Small intestine (tissue), 7 donors: ENCODE data around the gene GREB1L. TPM values are rescaled to one million over a fixed set of nuclear protein-coding genes. Genes with fewer than 3 reads are reported as not detected.

Experiments used
- DNase-seq, 2 donors: peaks; one replicate each; pipeline versions ENCODE4 v3.0.0 to v3.0.0-alpha.2; 2013
- FAIRE-seq: peaks from 2 replicates; lab custom pipeline; 2012; peaks lifted over from hg19 to GRCh38; lab: Jason Lieb, UNC
- H3K27ac ChIP-seq, 3 donors: one replicate each; pipeline ENCODE4 v1.5.1; 2013; ENCODE audit warnings: low read length in 2 of 3, mild to moderate bottlenecking in 2 of 3, control low read depth in 1 of 3, inconsistent platforms in 1 of 3, low read depth in 1 of 3, moderate library complexity in 1 of 3
- H3K27me3 ChIP-seq, 3 donors: one replicate each; pipeline ENCODE4 v1.6.1; 2013; ENCODE audit warnings: low read length in 3 of 3, inconsistent platforms in 1 of 3; ENCODE audit not compliant: control insufficient read depth in 3 of 3, insufficient read depth in 3 of 3
- H3K36me3 ChIP-seq, 3 donors: one replicate each; pipeline ENCODE4 v1.6.1; 2013; ENCODE audit warnings: low read length in 3 of 3, inconsistent platforms in 1 of 3, low read depth in 1 of 3, mild to moderate bottlenecking in 1 of 3, moderate library complexity in 1 of 3; ENCODE audit not compliant: control insufficient read depth in 3 of 3, insufficient read depth in 2 of 3
- H3K4me1 ChIP-seq, 3 donors: one replicate each; pipeline ENCODE4 v1.6.1; 2013; ENCODE audit warnings: low read length in 2 of 3, inconsistent platforms in 1 of 3, low read depth in 1 of 3, mild to moderate bottlenecking in 1 of 3, moderate library complexity in 1 of 3; ENCODE audit not compliant: control insufficient read depth in 3 of 3, insufficient read depth in 2 of 3
- H3K4me3 ChIP-seq, 3 donors: one replicate each; pipeline ENCODE4 v1.5.1; 2013; ENCODE audit warnings: low read length in 3 of 3, control low read depth in 1 of 3, inconsistent platforms in 1 of 3, low read depth in 1 of 3, mild to moderate bottlenecking in 1 of 3, moderate library complexity in 1 of 3
- H3K9me3 ChIP-seq, 2 donors: one replicate each; pipeline ENCODE4 v1.6.1; 2013; ENCODE audit warnings: low read depth in 1 of 2, low read length in 1 of 2; ENCODE audit not compliant: control insufficient read depth in 2 of 2, insufficient read depth in 1 of 2
- WGBS, 3 donors: extraction: QIAGEN DNeasy Blood & Tissue Kit; methylation state at CpG; one replicate each; pipeline ENCODE4 v1.1.7; 2013; 5-methylcytosine and 5-hydroxymethylcytosine counted together
- polyA plus RNA-seq, 4 donors: library from polyadenylated mRNA; stranded (reverse) in 3 of 4; unstranded in 1 of 4; fragments of 200-250 nt in 3 of 4; fragments of 120-200 nt in 1 of 4; gene quantifications; one replicate each; pipeline versions ENCODE4 v1.2.1 to v1.2.3, GENCODE V29; 2013
- donor health status: healthy with polysubstance abuse.
- donor health status: control.
- donor health status: control.
- donor health status: Bipolar disorder and iron deficiency.
- donor health status: healthy.

Gene GREB1L
- polyA plus RNA-seq, 4 donors: under 0.01 to 2.4 (median 0.52) TPM; not detected in 1

- DNase-seq (no peak), FAIRE-seq (no peak)
- WGBS, 3 donors: 62 to 75% (median 70%) methylated on average over 7 of the region's 7 CpGs
- Histone ChIP-seq H3K9me3 (no peaks in the 10 kb centered on the region), H3K4me1 (no peaks in the 10 kb centered on the region), H3K27me3 (no peaks in the 10 kb centered on the region), H3K4me3 (no peak overlapping the region), H3K36me3 (peaks cover 0 to 3% (median 0%) of the 10 kb centered on the region in 3 donors), H3K27ac (no peak overlapping the region)
Observed at GRCh38 chr18:21484851-21485636, 243.0 kb downstream of the GREB1L start.

GRCh38 chr18:21486905-21487437 lies 244.9 kb downstream of the GREB1L start:
- FAIRE-seq (no peak), DNase-seq (no peak)
- H3K27ac ChIP-seq: no peak overlapping the region
- H3K4me1 ChIP-seq: no peaks in the 10 kb centered on the region
- H3K36me3 ChIP-seq: peaks cover 0 to 3% (median 0%) of the 10 kb centered on the region in 3 donors
- H3K27me3 ChIP-seq: no peaks in the 10 kb centered on the region
- H3K4me3 ChIP-seq: no peak overlapping the region
- no peaks in the 10 kb centered on the region for H3K9me3 ChIP-seq
- WGBS, 3 donors: 80 to 93% (median 91%) methylated on average over 3 of the region's 3 CpGs

- Histone ChIP-seq H3K36me3 (peaks cover 0 to 3% (median 0%) of the 10 kb centered on the region in 3 donors), H3K4me3 (no peak overlapping the region), H3K27me3 (no peaks in the 10 kb centered on the region), H3K4me1 (no peaks in the 10 kb centered on the region), H3K27ac (no peak overlapping the region), H3K9me3 (no peaks in the 10 kb centered on the region)
- WGBS, 3 donors: 49 to 55% (median 50%) methylated on average over 6 of the region's 6 CpGs
- DNase-seq (peak; percentile 66 to 68), FAIRE-seq (no peak)
Observed at GRCh38 chr18:21489119-21489750, 247.2 kb downstream of the GREB1L start.

GRCh38 chr18:21489919-21490495 lies 248.0 kb downstream of the GREB1L start:
- Histone ChIP-seq H3K4me1 (no peaks in the 10 kb centered on the region), H3K27me3 (no peaks in the 10 kb centered on the region), H3K9me3 (no peaks in the 10 kb centered on the region), H3K36me3 (peaks cover 0 to 3% (median 0%) of the 10 kb centered on the region in 3 donors), H3K27ac (no peak overlapping the region), H3K4me3 (no peak overlapping the region)
- FAIRE-seq (no peak), DNase-seq (no peak)
- WGBS, 3 donors: 91 to 95% (median 95%) methylated on average over 15 of the region's 15 CpGs

GRCh38 chr18:21490748-21491147 lies 248.7 kb downstream of the GREB1L start:
- Histone ChIP-seq H3K4me1 (no peaks in the 10 kb centered on the region), H3K36me3 (peaks cover 0 to 3% (median 0%) of the 10 kb centered on the region in 3 donors), H3K9me3 (no peaks in the 10 kb centered on the region), H3K27ac (no peak overlapping the region), H3K27me3 (no peaks in the 10 kb centered on the region), H3K4me3 (no peak overlapping the region)
- no peak for FAIRE-seq
- DNase-seq: no peak
- 71 to 92% (median 83%) methylated on average over 4 of the region's 4 CpGs for WGBS, 3 donors

- no peaks in the 10 kb centered on the region for H3K4me1 ChIP-seq
- no peak for FAIRE-seq
- 86 to 90% (median 87%) methylated on average over 12 of the region's 12 CpGs for WGBS, 3 donors
Observed at GRCh38 chr18:21496277-21496835, 254.3 kb downstream of the GREB1L start.

GRCh38 chr18:21499997-21500396 lies 258.0 kb downstream of the GREB1L start:
- Histone ChIP-seq H3K4me3 (no peak overlapping the region), H3K9me3 (no peaks in the 10 kb centered on the region), H3K36me3 (peaks cover 0 to 4% (median 0%) of the 10 kb centered on the region in 3 donors), H3K27ac (no peak overlapping the region), H3K4me1 (no peaks in the 10 kb centered on the region), H3K27me3 (no peaks in the 10 kb centered on the region)
- DNase-seq (no peak), FAIRE-seq (no peak)
- WGBS, 3 donors: 87 to 93% (median 90%) methylated on average over 13 to 16 of the region's 16 CpGs

More at GRCh38 chr18:21496277-21496835, 254.3 kb downstream of the GREB1L start:
- H3K4me3 ChIP-seq: no peak overlapping the region
- no peak for DNase-seq
- H3K27ac ChIP-seq: no peak overlapping the region
- no peaks in the 10 kb centered on the region for H3K9me3 ChIP-seq
- H3K27me3 ChIP-seq: no peaks in the 10 kb centered on the region
- H3K36me3 ChIP-seq: peaks cover 0 to 4% (median 0%) of the 10 kb centered on the region in 3 donors

GRCh38 chr18:21502661-21503060 lies 260.6 kb downstream of the GREB1L start:
- FAIRE-seq (no peak), DNase-seq (no peak)
- Histone ChIP-seq H3K36me3 (peaks cover 0 to 4% (median 2%) of the 10 kb centered on the region in 3 donors), H3K4me3 (no peak overlapping the region), H3K27me3 (no peaks in the 10 kb centered on the region), H3K9me3 (no peaks in the 10 kb centered on the region), H3K27ac (no peak overlapping the region), H3K4me1 (no peaks in the 10 kb centered on the region)
- WGBS, 3 donors: 85 to 90% (median 87%) methylated on average over 7 of the region's 7 CpGs
